Stimulated activated CD4-positive, alpha-beta T cell treated with anti-CD3 and anti-CD28 coated beads, Interleukin-12 subunit alpha, Interleukin-12 subunit beta, amount 100 ng/mL, for 24 hours (primary cell): ENCODE data around the gene LPCAT2.

ENCODE experiments used
- DNase-seq, 2 experiments: peaks; one replicate each; pipeline ENCODE4 v3.0.0-alpha.2; 2020; ENCODE audit warnings: low read depth in 2 of 2

The LPCAT2 gene

DNA sequence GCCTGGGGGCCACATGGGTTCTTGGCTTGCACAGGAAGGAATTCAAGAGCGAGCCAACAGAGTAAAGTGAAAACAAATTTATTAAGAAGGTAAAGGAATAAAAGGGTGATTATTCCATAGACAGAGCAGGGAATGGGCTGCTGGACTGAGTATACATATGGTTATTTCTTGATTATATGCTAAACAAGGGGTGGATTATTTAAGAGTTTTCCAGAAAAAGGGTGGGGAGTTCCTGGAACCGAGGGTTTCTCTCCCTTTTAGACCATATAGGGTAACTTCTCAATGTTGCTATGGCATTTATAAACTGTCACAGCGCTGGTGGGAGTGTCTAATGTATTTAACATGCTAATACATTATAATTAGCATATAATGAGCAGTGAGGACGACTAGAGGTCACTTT, 27.8 kb upstream of the LPCAT2 start:
- DNase-seq, result no peak

DNA sequence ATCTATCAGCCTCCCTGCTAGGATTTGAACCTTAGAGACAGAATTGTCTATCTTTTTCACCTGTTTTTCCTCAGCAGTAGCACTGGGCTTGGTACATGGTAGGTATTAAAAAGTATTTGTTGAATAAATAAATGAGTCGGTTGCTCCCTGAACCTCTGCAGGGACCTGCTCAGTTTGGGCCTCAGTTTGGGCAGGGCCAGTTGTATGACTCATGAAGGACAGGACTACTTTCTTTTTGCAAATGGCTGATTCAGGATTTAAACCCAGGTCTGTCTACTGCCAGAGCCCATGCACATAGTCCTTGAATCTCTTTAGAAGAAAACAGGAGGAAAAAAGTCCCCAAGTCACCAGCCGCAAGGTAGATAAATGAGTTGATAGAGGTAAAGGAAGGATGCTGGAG, 26.8 kb upstream of the LPCAT2 start:
- no peak for DNase-seq

DNA sequence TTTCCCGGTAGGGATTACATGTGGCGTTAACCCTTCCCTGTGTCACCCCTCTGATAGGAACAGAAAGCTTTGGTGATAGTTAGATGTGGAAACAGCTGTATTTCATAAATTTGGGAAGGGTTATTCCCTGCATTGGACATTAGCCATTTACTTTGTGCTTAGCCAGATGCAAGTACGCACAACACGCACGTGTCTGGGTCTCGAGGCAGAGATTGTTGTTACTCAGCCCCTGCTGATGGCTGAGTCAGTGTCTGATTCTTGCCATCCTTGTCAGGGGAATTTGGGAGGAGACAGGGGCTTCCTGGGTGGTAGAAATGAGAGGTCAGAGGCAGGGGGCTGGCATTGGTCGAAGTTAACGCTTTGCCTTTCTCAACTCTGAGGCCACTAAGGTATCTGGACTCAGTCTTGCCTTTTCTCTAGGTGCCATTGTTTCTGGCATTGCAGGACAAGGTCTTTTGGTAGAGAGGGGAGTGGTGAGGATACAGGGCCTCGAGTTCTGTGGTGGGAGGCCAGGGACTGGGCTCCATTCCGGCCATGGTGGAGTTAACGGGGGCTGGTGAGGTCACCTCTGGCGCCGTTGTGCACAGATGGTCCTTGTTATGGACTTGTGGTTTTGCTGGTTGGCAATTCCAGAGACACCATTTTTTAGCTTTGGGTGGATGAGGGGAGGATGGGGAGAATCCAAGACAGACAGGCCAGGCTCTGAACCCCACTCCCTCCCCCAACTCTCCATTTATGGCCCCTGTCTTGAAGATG, 21.6 kb upstream of the LPCAT2 start:
- DNase-seq, result no peak

DNA sequence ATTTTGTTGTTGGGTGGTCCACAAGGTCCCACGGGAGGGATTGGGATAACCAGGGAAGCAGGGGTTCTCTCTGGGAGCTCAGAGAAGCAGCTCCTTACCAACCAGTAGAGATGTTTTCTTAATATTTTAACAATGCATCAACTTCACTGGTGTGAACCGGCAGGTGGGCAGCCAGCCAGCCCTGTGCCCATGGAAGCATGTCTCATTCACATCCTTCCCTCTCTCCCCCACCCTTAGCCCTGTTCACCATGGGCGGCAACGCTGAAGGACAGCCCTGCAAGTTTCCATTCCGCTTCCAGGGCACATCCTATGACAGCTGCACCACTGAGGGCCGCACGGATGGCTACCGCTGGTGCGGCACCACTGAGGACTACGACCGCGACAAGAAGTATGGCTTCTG, 20.6 kb upstream of the LPCAT2 start:
- no peak for DNase-seq

DNA sequence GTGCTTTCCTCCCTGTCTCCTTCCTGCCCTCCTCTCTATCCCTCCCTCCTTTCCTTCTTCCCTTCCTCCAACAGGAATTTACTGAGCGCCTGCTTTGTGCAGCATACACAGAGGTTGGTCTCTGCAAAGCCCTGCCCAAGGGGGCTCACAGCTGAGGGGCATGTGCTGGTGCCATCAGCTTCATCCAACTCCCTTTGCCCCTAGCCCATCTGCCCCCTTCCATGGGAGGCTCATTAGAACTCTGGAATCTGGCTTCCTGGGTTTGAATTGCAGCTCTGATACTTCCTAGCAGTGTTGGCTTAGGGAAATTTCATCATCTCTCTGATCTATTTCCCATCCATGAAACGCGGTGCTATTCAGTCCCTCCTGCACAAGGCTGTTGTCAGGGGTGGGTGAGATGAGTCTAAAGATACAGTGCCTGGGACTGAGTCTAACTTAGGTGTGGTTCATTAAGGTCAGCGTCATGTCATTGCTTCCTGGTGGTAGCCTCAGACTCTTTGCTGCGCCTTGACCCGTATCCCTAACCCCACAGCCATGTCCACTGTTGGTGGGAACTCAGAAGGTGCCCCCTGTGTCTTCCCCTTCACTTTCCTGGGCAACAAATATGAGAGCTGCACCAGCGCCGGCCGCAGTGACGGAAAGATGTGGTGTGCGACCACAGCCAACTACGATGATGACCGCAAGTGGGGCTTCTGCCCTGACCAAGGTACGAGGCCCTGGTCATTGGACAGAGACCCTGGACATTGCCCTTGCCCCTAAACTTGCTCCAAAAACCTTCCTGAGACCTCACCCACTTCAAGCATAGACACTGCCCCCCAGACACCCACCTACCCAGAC, 19.5 kb upstream of the LPCAT2 start:
- no peak for DNase-seq

DNA sequence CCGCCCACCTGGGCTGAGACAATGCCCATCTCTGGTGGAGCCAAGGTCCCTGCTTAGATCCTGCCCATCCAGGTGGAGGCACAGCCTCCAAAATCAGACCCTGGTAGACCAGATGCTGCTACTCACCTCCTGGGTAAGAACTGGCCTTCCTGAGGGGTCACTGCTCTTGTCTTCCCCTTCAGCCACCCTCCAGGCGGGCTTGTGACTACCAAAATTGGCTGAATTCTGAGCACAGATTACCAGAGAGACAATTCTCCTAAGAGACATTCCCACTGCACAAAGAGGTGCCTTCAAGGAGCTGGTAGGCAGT, 19.0 kb upstream of the LPCAT2 start:
- no peak for DNase-seq

DNA sequence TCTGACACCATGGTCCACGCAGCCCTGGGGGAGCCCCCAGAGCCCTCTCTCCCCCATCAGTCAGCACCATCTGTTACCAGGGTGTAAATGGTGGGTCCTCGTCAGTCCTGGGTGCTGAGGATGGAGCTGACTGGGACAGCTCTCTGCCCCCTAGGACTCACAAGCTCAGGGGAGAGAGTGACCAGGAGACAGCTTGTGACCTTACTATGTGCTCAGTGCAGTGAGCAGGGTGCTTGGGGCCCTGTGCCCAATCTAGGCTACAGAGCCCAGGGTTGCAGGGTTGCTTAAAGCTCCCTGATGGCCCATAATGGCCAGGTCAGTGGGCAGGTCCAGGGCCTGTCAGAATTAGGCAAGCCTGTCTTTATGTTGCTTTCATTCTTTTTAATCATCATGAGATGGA, 18.6 kb upstream of the LPCAT2 start:
- no peak for DNase-seq

DNA sequence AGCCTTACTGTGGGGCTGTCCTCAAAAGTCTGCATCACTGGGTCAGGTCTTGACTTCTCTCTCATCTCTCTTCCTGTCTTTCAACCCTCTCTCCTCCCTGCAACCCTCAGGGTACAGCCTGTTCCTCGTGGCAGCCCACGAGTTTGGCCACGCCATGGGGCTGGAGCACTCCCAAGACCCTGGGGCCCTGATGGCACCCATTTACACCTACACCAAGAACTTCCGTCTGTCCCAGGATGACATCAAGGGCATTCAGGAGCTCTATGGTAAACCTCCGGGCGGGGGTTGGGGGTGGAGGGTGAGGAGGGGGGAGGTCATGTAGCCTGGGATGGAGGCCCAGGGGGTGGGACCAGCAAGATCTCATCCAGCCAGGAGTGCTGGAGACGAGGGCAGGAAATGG, 17.2 kb upstream of the LPCAT2 start:
- no peak for DNase-seq

DNA sequence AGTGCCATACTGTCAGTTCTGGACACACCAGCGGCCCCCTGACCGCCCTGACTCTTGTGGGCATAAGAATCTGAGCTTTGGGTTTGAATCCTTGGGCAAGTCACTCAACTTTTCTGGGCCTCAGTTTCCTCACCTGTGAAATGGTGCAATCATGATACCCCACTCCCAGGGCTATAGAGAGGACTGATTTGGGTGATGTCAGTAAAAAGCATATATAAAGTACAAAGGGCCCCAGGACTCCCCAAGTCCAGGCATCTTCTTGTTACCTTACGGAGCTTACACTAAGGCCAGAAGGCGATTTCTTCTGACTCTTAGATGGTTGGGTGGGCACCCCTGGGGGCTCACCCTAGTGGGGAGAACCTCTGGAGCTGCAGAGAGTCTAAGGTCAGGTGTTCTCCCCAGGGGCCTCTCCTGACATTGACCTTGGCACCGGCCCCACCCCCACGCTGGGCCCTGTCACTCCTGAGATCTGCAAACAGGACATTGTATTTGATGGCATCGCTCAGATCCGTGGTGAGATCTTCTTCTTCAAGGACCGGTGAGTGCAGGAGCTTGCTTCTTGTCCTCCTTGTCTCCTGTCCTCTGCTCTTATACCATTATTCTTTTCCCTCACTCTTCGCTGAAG, 16.0 kb upstream of the LPCAT2 start:
- no peak for DNase-seq

DNA sequence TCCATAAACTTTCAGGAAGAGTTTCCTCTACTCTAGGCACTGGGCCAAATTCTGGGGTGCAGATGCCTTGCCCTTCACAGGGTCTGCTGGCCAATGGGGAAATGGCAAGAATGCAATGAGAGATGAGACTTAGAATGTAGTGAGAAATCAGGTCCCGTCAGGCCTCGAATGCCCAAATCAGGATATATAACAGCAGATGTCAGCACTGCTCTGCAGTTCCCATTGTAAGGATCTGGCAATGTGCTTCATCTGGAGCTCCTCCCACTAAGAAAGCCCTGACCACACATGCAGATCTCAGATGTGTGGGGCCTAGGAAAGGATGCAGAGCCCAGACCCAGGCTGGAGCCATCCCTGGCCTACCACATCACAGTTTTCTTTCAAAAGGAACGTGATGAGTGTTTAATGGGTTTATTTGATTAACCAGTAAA, 13.9 kb upstream of the LPCAT2 start:
- DNase-seq, result no peak

DNA sequence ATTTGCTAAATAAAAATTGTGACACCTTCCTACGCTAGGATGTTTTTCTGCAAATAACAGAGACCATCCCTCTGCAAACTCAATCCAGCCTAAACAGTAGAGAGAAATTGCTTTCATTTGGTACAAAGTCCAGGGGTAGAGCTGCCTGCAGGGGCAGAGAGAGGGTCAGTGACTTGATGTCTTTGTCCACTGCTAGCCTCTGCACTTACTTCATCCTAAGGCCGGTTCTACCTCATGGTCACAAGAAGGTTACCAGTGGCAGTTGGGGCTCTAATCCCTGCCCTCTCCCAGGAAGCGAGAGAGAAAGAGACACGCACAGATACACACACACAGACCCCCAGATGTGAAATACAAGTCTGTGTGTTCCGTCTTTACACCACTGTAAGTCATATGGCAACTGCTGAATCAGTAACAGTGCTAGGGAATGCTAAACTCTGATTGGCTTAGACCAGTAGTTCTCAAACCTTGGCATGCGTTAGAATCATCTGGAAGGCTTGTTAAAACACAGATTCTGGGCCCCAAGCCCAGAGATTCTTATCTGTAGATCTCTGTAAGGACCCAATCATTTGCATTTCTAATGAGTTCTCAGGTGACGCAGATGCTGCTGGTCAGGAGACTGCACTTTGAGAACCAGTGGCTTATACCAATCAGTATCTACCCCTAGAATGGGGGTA, 13.1 kb upstream of the LPCAT2 start:
- no peak for DNase-seq

DNA sequence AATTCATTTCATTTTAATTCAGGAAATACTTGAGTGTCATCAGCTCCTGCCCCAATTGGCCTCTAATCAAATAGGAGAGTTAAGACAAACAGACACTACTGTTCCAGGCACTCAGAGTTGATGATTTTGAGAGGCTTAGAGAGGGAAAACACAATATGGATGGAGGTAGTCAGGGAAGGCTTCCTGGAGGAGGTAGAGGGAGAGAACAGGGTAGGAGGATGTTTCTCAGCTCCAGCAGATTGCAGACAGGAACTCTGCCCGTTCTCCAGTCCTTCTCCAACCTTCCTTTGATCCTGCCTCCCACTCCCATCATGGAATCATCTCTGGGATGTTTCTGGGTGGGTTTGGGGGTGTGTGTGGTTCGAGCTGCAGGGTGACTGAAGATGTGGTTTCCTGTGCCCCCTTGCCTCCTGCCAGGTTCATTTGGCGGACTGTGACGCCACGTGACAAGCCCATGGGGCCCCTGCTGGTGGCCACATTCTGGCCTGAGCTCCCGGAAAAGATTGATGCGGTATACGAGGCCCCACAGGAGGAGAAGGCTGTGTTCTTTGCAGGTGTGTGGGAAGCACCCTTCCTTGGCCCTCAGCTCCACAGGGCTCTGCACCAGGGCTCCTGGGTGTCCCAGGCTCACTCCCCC, 12.2 kb upstream of the LPCAT2 start:
- DNase-seq, result no peak

DNA sequence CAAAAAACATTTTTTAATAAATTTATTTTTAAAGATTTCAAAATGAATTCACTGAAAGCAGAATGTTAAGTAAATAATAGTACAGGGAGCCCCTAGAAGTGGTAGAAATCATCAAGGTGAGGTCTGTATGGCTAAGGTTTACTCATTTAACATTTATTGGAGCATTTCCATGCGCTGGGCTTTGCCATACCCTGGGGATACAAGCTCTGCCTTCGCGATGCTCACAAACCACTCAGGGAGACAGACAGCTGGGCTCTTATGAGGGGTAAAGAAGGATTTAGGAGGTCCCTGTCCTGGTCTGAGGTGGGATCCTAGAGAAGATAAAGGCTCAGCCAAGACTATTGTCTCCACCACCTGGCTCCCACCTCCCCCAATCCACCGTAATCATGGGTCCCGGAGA, 11.3 kb upstream of the LPCAT2 start:
- DNase-seq, result no peak

DNA sequence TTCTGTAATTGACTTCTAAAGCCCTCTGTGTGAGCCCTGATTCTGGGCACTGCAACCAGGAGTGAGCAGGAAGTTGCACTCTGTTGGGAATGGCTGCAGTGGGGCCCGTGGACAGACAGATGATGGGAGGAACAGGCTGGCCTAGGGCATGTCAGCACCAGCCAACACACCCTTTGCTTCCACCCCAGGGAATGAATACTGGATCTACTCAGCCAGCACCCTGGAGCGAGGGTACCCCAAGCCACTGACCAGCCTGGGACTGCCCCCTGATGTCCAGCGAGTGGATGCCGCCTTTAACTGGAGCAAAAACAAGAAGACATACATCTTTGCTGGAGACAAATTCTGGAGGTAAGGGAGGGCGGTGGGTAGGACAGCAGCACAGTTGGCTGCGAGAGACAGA, 10.8 kb upstream of the LPCAT2 start:
- DNase-seq, result no peak

DNA sequence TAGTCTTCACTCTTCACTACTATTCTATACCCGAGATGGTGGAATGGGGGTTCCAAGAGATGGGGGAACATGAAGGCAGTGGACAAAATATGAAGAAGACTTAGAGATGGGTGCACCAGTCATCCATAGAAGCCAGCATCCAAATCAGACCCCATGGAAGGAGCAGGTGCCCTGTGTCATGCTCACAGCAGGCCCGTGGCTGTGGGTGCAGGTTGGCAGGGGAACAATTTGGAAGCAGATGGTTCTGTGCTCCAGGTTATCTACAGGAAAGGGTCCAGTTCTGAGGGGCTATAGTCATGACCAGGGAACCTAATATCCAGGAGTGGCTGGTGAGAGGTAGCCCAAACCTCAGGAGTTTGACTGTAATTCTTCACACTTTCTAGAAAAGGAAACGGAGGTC, 9.6 kb upstream of the LPCAT2 start:
- no peak for DNase-seq

DNA sequence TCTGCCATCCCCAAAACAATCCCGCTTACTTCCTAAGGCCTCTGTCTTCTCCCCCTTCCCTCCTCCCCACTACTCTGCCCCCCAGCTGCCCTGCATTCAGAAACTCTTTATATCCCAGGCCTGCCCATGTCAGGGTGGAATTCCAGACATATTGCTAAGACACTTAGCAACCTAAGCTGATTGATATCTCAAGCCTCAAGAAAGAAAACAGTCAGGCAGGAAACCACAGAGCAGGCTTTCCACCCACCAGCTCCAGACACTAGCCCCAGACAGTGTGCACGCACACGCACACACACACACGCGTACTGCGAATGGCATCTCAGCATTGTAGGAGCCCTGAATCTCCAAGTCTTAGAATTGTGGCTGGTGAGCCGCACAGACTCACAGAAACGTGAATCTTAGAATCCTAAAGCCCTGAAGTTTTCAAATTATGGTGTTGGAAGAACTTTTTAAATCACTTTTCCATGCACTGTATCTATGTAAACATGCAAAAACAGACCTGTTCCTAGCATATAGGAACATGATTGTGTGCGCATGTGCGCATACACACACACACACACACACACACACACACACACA, 8.8 kb upstream of the LPCAT2 start:
- no peak for DNase-seq

DNA sequence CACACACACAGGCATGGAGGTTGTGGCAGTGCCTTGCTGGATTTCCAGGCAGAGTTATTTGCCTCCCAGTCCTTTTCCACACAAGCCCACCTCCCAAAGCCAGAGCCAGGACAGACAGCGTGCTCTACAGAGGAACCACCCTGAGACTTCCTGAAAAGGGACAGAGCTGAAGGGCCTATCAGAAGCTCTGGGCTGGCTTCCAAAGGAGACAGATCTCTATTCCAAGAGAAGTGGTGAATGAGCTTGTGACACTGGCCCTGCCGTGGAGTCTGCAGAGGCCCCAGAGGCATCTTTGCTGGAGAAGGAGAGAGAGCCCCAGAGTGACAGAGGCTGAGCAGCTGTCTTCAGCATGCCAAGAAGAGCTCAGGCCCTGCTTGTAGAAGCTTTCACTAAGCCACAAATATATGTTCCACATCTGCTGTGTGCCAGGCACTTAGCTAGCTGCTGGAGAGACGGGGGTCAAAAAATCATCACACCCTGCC, 8.3 kb upstream of the LPCAT2 start:
- no peak for DNase-seq

DNA sequence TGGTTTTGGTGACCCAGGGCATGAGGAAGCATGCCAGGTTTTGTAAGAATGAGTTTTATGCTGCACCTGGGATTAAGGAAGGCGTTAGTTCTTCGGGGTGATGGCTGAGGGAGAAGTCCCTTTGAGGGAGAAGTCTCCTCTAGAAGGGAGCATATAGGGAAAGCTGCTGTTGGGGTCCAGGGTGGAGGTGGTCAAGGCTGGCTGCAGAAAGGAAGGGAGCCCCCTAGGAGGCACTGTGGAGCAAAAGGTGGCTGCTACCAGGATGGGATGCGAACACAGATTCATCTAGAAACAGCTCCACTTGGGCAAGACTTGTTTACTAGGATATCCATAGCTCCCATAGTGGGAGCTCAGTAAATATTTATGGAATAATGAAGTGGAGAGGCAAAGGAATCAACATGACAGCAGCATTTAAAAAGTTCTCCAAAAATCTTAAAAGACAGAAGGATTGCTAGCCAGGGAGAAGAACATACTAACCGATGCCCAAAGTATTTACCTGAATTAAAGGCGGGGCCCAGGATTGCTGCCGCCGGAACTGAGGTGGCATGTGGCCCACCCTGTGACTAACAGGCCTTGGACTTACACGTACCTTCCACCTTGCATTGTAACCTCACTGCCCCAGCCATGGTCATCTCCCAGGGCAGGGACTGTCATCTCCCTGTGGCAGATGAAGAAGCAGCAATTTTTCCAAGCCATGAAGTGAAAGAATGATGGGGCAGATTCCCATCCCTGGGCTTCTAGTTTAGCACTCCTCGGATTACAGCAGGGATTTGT, 7.1 kb upstream of the LPCAT2 start:
- DNase-seq, result no peak

DNA sequence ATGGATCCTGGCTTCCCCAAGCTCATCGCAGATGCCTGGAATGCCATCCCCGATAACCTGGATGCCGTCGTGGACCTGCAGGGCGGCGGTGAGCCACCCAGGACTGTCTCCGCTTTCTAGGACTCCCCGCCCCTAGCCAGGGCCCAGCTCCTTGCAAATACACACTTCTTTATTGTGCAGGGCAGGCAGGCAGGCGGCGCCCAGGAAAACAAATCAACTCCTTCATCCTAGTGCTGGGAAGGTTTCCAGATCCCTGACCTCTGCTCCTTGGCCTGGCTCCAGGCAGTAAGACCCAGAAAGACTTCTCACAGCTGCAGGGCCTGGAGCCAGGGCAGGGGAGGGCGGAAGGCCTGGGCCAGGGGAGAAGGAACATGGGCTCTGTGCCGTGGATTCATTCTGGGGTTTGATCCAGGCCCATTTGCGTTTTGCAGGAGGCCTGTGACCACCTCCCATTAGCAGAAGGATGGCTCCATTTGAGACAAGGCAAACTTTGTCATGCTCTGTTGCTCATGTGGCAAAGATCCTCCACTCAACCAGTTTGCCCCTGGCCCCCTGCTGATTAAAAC, 6.0 kb upstream of the LPCAT2 start:
- DNase-seq, result no peak
